HG03457 (cell line): ENCODE data around the gene CTF1.

Experiments used
- ATAC-seq: cut with Tn5 transposase; IDR thresholded peaks from one replicate; pipeline ENCODE4 v1.9.1; 2021; ENCODE audit warnings: moderate number of reproducible peaks; ENCODE audit not compliant: unreplicated experiment

The CTF1 gene

DNA sequence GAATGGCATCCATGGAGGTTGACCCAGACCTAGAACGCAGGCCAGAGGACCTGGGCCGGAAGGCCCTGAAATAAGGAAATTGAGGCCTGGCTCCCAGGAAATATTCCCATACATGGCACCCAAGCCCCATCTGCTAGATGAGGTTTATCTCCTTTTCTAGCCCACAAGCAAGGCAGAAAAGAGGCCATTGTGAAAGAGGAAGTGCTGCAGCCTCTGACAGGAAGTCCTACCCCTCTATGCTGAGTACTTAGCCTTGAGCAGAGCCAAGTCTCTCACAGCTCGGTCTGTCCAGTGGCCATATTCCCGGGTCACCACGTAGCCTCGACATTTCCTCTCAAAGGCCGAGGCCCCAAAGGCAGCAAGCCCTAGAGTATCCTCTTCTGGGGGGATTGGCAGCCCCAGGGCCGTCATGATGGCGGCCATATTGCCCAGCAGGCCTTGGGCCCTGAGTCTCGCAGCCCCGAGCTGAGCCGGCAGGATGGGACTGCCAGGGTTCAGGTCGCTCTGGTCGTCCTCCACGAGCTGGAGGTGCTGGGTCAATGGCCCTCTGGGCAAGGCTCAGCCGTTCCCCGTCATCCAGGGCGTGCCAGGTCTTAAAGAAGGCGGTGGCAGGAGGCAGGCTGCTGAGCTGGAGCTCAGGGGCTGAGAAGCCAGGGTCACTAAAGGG lies 7.8 kb downstream of the CTF1 start:
- no peak for ATAC-seq

DNA sequence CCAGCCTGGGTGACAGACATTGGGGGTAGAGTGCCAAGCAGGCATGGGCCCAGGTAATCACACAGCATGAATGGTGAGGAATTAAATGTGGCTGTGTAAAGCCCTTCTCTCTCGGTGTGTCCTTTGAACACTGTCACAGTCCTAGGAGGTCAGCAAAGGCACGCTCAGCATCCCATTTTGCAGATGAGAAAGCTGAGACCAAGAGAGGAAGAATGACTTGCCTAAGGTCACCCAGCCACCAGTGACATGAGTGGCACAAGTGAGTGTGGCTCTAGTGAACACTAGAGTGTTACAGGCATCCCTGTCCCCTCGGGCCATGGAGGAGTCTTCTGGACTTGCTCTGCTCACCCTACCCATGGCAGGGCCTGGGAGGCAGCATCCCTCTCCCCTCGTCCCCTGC lies 10.7 kb downstream of the CTF1 start:
- ATAC-seq, result no peak

DNA sequence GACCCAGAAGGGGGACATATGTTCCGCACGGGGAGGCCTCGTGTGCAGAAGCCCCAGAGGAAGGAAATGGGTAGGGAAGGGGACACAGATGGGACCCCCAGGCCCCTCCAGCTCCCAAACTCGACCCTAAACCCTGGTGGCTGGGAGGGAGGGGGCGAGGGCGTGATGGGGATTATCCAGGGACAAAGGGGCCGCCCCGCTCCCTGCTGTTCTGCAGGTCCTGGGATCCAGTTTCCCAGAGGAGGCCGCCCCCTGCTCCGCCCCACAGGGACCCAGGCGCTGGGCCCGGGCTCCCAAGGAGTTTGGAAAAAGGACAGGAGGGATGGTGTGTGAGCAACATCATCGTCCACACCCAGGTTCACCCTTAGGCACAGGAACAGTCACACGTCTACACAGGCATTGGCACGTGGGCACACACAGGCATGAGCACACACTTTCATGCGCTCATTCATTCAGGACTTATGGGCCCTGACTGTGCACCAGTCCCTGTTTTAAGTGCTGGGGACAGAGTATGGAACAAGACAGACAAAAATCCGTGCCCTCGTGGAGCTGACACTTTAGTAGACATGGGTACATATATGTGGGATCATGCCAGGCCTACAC lies 14.1 kb downstream of the CTF1 start:
- no peak for ATAC-seq

DNA sequence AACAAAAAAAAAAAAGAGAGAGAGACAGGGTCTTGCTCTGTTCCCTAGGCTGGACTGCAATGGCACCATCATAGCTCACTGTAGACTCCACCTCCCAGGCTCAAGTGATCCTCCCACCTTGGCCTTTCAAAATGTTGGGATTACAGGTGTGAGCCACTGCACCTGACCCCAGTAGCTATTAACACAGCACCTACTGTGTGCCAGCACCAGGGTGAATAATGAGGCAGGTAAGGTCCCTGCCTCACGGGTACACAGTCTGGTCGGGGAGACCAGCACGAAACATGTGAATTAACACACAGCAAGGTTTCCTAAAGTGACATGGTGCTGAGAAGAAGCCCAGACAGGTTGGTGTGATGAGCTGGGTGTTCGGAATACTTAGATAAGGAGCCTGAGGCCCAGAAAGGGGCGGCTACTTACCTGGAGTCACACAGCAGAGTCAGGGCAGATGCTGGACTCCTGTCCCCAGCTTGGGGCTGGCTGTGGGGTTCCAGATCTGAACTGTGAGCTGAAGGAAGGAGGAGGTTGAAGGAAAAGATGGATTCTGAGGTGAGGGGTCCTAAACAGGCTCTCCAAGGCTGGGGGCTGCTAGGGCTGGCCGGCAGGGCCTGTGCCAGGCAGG lies 16.5 kb downstream of the CTF1 start:
- no peak for ATAC-seq

DNA sequence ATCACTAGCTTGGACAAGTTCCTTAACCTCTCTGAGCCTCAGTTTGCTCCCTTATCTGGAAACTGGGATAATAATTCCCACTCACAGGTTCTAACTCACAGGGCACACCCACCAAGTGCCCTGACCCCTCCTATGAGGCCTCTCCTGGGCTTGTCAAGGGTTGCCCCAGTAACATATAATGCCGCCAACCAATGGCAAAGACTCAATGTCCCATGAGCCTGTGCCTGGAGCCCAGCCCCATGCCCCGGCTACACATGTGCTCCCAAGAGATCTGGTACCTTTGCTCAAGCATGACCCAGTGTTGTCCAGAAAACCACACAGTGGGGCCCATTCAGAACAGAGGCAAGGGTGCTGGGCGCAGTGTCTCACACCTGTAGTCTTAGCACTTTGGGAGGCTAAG lies 18.4 kb downstream of the CTF1 start:
- ATAC-seq, result no peak

DNA sequence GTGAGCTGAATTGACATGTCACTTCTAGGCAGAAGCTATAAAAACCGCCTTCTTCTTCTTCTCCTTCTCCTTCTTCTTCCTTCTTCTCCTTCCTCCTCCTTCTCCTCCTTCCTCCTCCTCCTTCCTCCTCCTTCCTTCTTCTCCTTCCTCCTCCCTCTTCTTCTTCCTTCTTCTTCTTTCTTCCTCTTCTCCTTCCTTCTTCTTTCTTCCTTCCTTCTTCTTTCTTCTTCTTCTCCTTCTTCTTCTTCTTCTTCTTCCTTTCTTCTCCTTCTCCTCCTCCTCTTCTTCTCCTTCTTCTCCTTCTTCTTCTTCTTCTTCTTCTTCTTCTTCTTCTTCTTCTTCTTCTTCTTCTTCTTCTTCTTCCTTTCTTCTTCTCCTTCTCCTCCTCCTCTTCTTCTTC lies 22.2 kb downstream of the CTF1 start:
- ATAC-seq, result no peak

DNA sequence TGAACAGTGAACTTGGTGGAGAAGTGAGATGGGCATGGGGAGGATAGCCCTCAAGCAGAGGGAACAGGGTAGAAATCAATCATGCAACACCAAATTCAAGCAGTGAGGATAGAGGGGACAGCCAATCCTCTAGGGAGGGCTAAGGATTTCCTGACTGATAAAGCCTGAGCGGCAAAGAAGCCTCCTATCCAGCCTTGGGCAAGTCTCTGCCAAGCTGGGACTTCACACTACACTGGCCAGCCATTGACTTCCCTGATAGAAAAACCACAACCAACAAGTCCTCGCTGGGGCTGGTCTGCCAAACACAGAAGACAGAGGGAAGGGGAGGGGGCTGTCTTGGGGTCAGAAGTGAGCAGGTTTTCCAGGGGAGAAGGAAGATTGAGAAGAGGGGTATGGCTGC lies 24.5 kb downstream of the CTF1 start:
- ATAC-seq, result no peak

DNA sequence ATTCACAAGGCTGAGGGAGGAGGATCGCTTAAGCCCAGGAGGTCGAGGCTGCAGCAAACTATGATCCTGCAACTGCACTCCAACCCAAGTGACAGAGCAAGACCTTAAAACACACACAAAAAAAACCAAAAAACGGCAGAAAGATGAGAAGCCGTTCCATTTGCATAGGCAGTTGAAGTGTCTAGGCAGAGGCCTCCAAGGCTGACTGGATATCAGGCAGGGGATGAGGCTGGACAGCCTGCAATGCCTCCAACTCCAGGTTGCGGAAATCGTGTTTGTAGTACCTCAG lies 25.0 kb downstream of the CTF1 start:
- no peak for ATAC-seq

DNA sequence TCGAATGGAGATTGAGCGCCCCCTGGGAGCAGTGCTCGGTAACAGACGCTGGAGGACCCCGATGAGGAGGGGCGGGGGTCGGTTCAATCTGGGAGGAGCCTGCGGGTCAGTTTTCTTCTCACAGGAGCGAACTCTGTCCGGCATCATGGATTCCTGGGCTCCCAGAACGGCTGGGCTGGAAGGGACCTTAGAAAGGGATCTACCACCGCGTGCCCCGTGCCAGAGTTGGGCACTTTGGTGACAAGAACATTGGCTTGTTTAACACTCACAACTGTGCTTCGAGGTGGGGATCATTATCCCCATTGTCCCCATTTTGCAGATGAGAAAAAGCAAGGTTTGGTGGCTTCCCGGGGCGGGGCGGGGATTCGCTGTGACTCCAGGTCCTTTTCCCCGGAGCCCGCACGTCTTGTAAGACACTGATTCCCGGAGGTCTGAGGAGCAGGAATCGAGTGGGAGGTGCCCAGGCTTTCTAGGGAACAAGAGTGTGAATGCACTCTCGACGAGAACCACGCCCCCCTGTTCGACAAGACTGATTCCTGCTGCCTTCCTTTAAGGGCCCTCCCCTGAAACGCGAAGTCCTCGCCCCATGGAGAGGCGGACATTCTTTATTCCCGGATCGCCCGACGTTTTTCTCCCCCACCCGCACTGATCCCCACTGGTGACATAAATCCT lies 25.5 kb downstream of the CTF1 start:
- ATAC-seq, result no peak

DNA sequence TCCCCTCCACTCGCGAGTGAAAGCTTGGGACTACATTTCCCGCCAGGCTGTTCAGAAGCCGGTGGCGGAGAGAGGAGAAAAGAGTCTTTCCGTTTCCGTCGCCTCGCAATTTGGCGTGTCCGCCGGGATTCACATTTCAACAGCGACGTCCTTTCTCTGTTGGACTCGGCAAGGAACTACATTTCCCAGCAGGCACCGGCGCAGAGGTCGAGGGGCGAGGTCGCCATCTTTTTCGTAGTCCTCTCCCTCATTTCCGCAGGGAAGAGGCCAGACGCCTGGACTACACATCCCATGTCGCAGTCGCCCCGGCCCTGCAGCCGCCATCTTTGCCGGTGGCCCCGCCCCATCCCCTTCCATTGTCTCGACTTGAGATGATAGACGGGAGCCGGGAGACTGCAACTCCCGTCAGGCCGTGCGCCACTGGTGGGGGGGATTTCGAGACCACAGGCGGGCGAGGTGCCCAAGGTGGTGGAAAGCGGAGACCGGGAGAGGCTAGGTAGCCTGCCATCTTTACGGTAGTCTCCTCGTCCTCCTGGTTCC lies 26.1 kb downstream of the CTF1 start:
- peak; percentile 62 for ATAC-seq

DNA sequence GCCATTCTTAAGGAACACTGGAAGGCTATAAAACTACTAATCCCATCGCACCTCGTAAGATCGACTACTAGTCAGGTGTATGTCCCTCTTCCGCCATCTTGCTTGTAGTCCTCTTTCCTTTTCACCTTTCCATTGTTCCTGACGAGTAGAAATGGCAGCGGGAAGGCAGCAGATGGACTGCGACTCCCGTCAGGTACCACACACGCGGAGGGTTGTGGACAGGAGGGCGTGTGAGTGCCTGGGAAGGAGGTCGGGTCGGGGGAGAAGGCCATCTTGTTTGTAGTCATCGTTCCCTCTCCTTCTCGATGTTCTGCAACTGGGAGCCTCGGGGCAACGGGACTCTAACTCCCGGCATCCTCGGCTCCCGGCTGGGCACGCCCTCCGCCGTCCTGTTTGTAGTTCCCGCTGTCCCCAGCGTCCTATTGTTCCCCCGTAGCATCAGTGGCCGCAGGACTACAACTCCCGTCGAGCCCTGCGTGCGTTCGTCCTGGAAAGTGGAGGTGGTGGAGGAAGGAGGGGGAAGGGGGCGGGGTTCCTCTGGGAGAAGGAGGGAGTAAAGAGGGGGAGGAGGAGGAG lies 26.6 kb downstream of the CTF1 start:
- peak; percentile 58 for ATAC-seq

DNA sequence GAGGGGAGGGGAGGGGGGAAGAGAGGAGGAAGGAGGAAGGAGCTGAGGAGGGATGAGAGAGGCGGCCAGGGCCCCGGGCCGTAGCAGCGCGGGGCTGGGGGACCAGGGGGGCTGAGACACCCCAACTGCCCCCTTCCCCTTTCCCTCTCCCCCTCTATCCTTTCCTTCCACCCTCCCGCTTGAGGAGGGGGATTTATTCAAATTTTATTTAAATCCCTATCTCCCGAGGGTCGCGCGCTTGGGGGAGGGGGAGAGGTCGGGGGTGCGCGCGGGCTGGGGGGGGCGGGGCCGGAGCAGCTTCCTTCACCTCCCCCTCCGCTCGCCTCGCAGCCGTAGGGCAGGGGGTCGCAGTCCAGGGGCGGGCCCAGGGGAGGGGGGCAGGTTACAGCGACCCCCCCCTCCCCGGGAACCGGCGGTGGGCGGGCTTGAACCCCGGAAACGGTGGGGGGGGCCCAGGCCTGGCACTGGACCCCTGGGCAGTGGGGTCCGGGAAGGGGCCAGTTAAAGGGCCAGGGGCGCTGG lies 27.2 kb downstream of the CTF1 start, which contains the start of gene FBXL19:
Gene FBXL19 (plus strand): TSS at position 19 of the 522 bp plus-strand sequence. CDS start 2,183 bp downstream, outside the sequence.
- no peak for ATAC-seq

DNA sequence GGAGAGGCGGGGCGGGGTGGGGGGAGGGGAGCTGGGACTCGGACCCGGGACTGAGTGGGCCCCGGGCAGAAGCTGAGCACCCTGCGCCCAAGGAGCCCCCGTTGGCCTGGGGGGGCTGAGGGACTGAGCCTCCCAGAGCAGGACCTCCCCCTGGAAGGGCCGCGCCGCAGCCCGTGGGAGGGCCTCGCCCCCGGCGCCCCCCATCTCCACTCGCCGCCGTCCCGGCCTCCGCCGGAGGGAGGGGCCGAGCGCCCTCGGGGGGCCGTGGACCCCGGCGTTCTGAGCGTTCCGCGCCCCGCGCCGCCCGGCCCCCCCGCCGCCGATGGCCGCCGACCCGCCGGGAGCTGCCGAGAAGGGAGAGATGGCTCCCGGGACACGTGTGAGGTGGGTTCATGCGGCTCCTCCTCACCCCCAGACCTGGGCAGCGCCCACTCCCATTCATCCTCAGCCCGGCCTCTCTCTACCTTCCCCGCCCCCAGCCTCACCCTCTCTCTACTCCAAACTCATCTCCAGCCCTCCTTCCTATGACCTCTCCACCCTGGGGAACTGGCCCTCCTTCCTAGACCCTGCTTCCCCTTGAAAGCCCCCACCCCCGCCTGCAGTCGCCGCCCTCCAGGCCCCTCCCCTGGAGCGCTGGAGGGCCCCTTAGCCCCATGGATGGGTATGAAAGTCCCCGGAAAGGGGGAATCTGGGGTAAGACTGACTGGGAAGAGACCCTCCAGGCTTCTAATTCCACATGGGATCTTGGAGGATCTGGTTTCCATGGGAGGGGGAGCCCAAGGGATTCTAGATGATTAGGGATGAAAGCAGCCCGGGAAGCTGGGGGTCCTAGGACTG lies 27.9 kb downstream of the CTF1 start:
- no peak for ATAC-seq

DNA sequence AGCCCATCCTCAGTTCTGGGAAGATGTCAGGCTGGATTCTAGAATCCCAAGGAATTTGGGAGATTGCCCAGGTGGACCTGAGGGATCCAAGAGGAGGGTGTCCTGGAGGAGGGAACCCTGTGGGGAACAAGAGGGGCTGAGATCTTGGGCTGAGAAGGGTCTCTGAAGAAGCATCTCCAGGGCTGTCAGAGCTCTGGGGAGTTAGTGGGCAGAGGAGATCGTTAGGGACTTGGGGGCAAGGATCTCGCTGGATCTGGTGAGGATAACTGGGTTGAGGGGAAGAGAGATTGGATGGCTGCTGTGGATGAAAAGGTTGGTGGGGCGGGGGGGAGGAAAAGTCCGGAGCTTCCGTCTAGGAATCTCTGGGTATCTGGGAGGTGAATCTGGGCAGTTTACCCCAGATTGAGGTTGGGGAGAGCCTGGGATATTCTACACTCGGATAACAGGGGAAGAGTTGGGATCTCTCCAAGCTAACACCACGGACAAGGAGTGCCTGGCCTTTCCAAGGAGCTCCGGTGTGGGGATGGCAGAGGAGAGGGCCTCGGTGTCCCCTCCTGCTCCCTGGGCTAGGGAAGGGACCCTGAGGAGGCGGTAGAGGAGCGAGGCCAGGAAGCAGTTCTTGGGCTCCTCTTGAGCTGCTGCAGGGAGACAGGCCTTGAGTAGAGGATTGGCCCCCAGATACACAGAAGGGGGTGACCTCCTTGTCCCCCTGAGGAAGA lies 28.7 kb downstream of the CTF1 start:
- no peak for ATAC-seq

DNA sequence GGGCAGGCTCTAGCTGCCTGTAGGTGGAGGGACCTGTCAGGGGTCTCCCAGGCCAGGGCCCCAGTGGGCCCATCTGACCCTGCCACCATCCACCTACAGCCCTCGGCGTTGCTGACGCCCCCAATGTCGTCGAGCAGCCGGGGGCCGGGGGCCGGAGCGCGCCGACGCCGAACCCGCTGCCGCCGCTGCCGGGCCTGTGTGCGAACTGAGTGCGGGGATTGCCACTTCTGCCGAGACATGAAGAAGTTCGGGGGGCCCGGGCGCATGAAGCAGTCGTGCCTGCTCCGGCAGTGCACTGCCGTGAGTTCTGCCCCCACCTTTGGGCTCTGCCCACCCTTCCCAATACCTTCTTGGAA lies 29.2 kb downstream of the CTF1 start:
- ATAC-seq, result no peak

DNA sequence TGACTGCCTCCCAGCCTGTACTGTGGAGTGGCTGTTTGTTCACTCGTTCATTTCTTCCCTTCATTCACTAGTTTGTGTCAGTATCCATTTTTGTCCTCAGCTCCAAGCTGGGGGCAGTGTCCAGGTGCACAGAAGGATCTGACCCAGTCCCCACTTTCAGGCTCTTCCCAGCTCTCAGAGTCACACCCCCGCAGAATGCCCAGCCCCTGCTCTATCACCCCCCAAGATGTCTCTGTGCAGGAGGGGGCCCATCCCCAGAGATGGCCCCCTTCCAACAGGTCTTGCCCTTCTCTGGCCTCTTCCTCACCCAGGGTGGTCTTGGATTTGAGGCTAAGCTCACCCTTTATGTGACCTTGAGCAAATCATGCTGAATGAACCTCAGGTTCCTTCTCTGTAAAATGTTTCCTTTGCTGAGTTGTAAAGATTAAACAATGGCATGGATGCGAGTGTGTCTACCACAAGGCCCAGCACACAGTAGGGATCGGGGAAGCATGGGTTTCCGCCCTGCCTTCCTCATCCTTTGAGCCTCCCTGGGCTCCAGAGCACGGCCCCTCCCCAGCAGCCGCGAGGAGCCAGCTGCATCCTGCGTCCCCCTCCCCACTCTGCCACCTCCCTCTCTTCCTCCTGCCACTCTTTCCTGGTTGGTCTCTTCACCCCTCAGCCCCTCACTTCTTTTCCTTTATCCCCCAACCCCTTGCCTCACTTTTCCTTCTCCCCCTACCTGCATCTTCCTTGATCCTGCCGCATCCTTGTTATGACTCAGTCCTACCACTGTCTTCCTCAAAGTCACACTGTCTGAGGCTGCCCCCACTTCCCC lies 29.8 kb downstream of the CTF1 start:
- ATAC-seq, result no peak

DNA sequence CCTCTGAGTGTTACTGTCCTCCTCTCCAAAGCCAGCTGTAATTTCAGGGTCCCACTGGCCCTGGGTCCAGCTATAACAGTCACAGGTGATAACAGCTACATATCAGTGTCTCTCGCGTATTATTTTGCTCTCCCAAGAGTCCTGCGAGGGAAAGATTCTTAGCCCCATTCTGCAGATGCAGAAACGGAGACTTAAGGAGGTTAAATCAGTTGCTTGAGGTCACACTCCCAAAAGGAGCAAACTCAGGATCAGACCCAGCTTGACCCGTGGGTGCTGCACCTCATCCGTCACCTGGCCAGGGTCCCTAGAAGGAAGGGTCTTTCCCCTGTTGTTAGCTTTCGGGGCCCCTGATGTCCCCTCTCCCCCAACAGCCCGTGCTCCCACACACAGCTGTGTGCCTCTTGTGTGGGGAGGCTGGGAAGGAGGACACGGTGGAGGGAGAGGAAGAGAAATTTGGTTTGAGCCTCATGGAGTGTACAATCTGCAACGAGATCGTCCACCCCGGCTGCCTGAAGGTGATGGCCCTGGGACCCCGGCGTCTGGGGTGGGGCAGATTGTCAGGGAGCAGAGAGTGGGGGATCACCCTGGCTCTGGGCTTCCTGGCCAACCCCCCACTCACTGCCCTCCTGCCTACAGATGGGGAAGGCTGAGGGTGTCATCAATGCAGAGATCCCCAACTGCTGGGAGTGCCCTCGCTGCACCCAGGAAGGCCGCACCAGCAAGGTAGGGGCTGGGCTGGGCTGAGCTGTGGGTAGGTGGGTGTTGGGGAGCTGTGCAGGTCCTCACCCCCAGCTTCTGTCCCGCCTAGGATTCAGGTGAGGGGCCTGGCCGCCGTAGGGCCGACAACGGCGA lies 30.7 kb downstream of the CTF1 start:
- ATAC-seq, result no peak

DNA sequence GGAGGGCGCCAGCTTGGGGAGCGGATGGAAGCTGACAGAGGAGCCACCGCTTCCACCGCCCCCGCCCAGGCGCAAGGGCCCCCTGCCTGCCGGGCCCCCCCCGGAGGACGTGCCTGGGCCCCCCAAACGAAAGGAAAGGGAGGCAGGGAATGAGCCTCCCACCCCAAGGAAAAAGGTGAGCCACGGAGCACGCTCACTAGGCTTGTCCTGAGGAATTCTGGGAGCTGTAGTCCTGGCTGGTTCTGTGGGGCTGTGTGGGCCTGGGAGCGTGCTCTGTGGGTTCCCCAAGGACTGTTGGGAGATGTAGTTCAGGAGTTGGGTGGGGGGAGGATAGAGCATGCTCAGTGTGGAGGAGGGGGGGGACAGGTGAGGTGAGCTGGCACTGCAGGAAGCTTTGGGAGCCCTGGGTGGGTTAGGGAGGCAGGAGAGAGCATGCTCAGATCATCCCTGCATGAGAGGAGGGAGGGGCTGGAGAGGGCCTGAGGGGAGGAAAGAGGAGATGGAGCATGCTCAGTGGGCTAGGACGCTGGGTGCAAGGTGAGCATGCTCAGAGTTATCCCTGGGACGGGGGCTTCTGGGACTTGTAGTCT lies 31.5 kb downstream of the CTF1 start:
- no peak for ATAC-seq
